ENCODE measurements around the gene MEX3D.

Gene MEX3D

DNA sequence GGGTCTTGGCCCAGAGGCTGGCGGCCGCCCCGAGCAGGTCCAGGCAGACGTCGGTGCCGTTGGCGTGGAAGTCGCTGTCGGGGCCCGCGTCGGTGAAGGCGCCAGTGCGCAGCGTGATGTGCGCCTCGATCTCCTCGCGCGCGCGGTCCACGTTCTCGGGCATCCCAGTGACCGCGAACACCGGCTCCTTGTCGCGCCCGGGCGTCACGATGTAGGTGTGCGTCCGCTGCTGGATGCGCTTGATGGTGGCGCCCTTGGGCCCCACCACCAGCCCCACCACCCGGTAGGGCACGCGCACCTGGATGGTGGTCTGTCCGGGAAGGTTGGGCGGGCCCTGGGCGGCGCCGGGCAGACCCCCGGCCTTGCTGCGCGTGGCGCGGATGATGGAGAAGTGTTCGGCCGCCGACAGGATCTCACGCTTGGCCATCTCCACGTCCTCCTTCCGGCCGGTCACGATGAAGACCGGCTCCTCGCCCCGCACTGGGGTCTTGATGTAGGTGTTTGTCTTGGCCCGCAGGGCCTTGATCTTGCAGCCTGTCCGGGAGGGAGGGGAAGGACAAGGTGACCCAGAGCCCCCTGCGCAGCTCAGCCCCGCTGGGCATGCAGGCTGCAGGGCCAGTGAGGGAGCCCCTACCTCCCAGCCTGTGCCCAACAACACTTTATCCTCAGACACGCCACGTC lies 11.6 kb downstream of the MEX3D start:
- no peak for TF ChIP-seq CTCF (IDR thresholded peaks at IDR 0.05; ENCODE audit: low read depth, low read length, missing control alignments)
- in situ Hi-C loops (cut with HindIII; ENCODE audit: low sequenced_read_pairs), result no loop called here
- no peak for DNase-seq (ENCODE audit: low read depth)
- no peak overlapping the region for H3K4me3 ChIP-seq (ENCODE audit: low read depth, low read length)

DNA sequence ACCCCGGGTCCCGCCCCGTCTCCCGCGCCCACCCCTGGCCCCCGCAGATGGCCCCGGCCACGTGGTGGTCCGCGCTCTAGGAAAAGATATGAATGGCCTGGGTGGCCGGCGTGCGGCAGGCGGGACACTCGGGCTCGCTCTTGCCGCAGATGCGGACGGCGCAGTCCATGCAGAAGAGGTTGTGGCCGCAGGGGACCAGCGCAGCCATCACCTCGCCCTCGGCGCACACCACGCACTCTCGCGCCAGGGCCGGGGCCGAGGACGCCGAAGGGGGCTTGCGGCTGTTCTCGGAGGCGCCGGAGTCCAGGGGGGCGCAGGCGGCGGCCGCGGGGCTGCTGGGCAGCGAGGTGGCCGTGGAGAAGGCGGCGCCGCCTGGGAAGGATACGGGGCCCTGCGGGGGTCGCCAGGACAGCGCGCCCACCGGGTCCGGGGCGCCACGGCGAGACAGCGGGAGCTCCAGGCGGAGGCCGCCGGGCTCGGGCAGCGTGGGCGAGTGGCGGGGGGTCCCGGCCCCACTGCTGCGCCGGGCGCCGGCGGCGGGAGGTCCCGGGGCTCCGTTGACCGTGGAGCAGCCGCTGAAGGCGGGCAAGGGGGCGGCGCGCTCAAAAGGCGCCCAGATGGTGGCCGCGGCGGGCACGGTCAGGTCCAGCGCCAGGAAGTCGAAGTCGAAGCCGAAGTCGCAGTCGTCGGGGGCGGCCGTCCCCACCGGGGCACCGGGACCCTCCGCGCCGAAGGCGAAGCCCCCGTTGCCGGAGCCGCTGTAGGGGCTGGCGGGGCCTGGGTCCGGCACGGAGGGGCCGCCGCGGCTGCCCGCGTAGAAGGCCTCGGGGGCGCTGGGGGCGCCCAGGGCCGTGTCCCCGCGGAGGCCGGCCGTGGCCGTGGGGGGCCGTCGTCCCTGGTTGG lies 12.4 kb downstream of the MEX3D start:
- DNase-seq (ENCODE audit: low read depth), result no peak
- TF ChIP-seq CTCF (IDR thresholded peaks at IDR 0.05; ENCODE audit: low read depth, low read length, missing control alignments), result no peak
- in situ Hi-C loops (cut with HindIII; ENCODE audit: low sequenced_read_pairs), result no loop called here
- H3K4me3 ChIP-seq (ENCODE audit: low read depth, low read length), result no peak overlapping the region

DNA sequence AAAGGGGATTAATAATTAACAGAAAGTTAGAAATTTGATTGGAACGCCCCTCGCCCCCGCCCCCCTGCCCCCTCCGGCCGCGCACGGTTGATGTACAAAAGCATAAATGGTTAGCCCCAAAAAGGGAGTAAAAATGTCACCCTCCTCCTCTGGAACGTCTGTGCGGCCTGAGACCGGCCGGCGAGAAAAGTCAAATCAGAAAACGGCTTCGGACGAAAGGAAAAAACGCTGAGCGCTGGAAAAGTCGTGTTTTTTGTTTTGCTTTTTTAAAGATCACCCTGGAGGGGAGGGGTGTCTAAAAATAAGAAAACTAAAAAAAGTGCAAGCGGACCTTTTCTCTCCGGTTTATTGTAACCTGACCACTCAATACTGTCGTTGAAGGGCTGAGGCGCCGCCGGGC lies 13.2 kb downstream of the MEX3D start:
- no peak for DNase-seq (ENCODE audit: low read depth)
- in situ Hi-C loops (cut with HindIII; ENCODE audit: low sequenced_read_pairs), result no loop called here
- TF ChIP-seq CTCF (IDR thresholded peaks at IDR 0.05; ENCODE audit: low read depth, low read length, missing control alignments), result no peak
- no peak overlapping the region for H3K4me3 ChIP-seq (ENCODE audit: low read depth, low read length)

GRCh38 chr19:1553415-1553814 lies 14.7 kb downstream of the MEX3D start:
- TF ChIP-seq CTCF (IDR thresholded peaks at IDR 0.05; ENCODE audit: low read depth, low read length, missing control alignments), result no peak
- DNase-seq (ENCODE audit: low read depth), result no peak
- H3K4me3 ChIP-seq (ENCODE audit: low read depth, low read length), result no peak overlapping the region
- in situ Hi-C loops (cut with HindIII; ENCODE audit: low sequenced_read_pairs), result no loop called here

DNA sequence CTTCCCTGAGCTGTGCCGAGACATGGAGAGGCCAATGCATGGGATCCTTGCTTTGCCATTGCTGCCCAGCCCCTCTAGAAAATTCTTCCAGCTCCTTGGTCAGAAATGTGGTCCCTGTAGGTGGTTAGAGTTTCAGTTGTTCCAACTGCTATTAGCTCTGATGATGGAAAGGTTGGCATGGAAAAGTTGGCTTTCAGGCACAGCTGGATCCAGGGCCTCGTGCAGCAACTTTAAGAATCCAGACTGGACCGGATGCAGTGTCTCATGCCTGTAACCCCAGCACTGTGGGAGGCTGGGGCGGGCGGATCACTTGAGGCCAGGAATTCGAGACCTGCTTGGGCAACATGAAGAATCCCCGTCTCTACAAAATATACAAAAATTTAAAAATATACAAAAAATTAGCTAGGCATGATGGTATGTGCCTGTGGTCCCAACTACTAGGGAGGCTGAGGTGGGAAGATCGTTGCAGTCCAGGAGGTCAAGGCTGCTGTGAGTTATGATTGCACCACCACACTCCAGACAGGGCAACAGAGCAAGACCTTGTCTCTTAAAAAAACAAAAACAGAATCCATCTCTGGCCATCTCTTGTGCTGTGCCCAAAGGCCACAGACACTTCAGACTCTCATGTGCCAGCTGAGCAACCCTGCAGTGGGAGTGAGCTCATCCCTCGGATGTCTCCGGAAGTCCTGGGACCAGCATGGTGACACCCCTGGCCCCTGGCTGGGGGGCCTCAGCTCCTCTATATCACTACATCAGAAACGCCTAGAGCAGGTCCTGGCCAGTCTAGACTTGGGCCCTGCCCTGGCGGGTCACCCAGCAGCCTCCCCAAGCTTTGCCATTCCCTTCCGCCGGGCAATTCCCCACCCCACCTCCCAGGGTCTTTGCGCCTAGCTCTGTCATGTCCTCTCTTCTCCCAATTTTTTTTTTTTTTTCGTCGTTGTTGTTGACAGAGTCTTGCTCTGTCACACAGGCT lies 16.8 kb downstream of the MEX3D start:
- TF ChIP-seq CTCF (IDR thresholded peaks at IDR 0.05; ENCODE audit: low read depth, low read length, missing control alignments), result no peak
- DNase-seq (ENCODE audit: low read depth), result no peak
- in situ Hi-C loops (cut with HindIII; ENCODE audit: low sequenced_read_pairs), result no loop called here

More for the DNA sequence above, 16.8 kb downstream of the MEX3D start:
- no peak overlapping the region for H3K4me3 ChIP-seq (ENCODE audit: low read depth, low read length)
